Prostate gland (tissue), 2 donors: ENCODE measurements around the gene YIPF5. TPM values are rescaled to one million over a fixed set of nuclear protein-coding genes. Genes with fewer than 3 reads are reported as not detected.

Experiments
- DNase-seq: peaks from one replicate; pipeline ENCODE4 v3.0.0-alpha.2; 2019; ENCODE audit warnings: low spot score
- H3K27ac ChIP-seq, 2 donors: fragments of 200-600 bp; sonication (generic); 2 replicates each; pipeline ENCODE4 v1.5.1; 2017 to 2019
- H3K27me3 ChIP-seq: fragments of 200-600 bp; sonication (generic); replicated peaks from 2 replicates; pipeline ENCODE4 v1.5.1; 2019; ENCODE audit not compliant: insufficient read depth
- H3K36me3 ChIP-seq, 2 donors: fragments of 200-600 bp; sonication (generic); 1 replicate in 1 of 2; 2 replicates in 1 of 2; pipeline versions ENCODE4 v1.5.1 to v1.8.1; 2017 to 2019
- H3K4me1 ChIP-seq: fragments of 200-600 bp; sonication (generic); replicated peaks from 2 replicates; pipeline ENCODE4 v1.5.1; 2019
- H3K4me3 ChIP-seq, 2 donors: fragments of 200-600 bp; sonication (generic); 2 replicates each; pipeline ENCODE4 v1.5.1; 2017 to 2019
- H3K9me3 ChIP-seq: fragments of 200-600 bp; sonication (generic); 2 replicates; pipeline ENCODE4 v1.5.1; 2017
- CTCF ChIP-seq, 4 experiments: fragments of 200-600 bp in 2 of 4; fragments of 450-650 bp in 2 of 4; sonication (generic) in 2 of 4; IDR thresholded peaks; 1 replicate in 3 of 4; 2 replicates in 1 of 4; pipeline ENCODE4 v1.5.1; 2016 to 2019; ENCODE audit warnings: antibody characterized with exemption in 4 of 4, mild to moderate bottlenecking in 2 of 4, moderate library complexity in 2 of 4
- POLR2A ChIP-seq: fragments of 450-650 bp; IDR thresholded peaks from one replicate; pipeline ENCODE4 v1.6.1; 2016; ENCODE audit warnings: antibody characterized with exemption, mild to moderate bottlenecking
- POLR2AphosphoS5 ChIP-seq: sonication (generic); formaldehyde crosslinking; IDR thresholded peaks from one replicate; pipeline ENCODE4 v1.6.1; 2017; ENCODE audit warnings: antibody characterized with exemption
- WGBS: methylation state at CpG from one replicate; pipeline ENCODE4 v1.1.5; 2018; 5-methylcytosine and 5-hydroxymethylcytosine counted together
- intact Hi-C: fragments of 100-400 bp; cut with DNase I; formaldehyde crosslinking; loops from one replicate; pipeline ENCODE4 v1.14.2; 2022
- small RNA-seq, 2 donors: library from RNA; depleted of rRNA; stranded (forward); fragments of <200 nt; gene quantifications; one replicate each; pipeline ENCODE3, GENCODE V24; 2016
- total RNA-seq, 2 donors: library from RNA; depleted of rRNA; stranded (reverse); fragments of >200 nt; gene quantifications; one replicate each; pipeline ENCODE4 v1.1.0, GENCODE V29; 2016

Gene YIPF5
- total RNA-seq, 2 donors from 2014 or later: 34.4 to 45.3 TPM

GRCh38 chr5:144120661-144121180, 49.7 kb downstream of the YIPF5 start:
- no peaks in the 10 kb centered on the region for H3K9me3 ChIP-seq
- no peak overlapping the region for H3K27ac ChIP-seq
- intact Hi-C loops: no loop called here
- DNase-seq: no peak
- H3K4me1 ChIP-seq: no peaks in the 10 kb centered on the region
- TF ChIP-seq CTCF (IDR thresholded peaks at IDR 0.05) (no peak), POLR2AphosphoS5 (no peak), POLR2A (no peak)
- WGBS: 77% methylated on average over 2 of the region's 2 CpGs
- no peaks in the 10 kb centered on the region for H3K27me3 ChIP-seq
- H3K36me3 ChIP-seq: no peaks in the 10 kb centered on the region
- H3K4me3 ChIP-seq: no peak overlapping the region

GRCh38 chr5:144117412-144117811, 53.0 kb downstream of the YIPF5 start:
- no peaks in the 10 kb centered on the region for H3K9me3 ChIP-seq
- no peaks in the 10 kb centered on the region for H3K27me3 ChIP-seq
- no peaks in the 10 kb centered on the region for H3K4me1 ChIP-seq
- no peak overlapping the region for H3K27ac ChIP-seq
- H3K4me3 ChIP-seq: no peak overlapping the region
- no peaks in the 10 kb centered on the region for H3K36me3 ChIP-seq
- no peak for DNase-seq
- intact Hi-C loops: no loop called here
- TF ChIP-seq POLR2AphosphoS5 (no peak), CTCF (IDR thresholded peaks at IDR 0.05) (no peak), POLR2A (no peak)

- DNase-seq: no peak
- Histone ChIP-seq H3K27me3 (no peaks in the 10 kb centered on the region), H3K4me3 (no peak overlapping the region), H3K27ac (no peak overlapping the region), H3K4me1 (no peaks in the 10 kb centered on the region), H3K9me3 (no peaks in the 10 kb centered on the region), H3K36me3 (no peaks in the 10 kb centered on the region)
- 18% methylated on average over 1 of the region's 1 CpG for WGBS
- no peak for TF ChIP-seq CTCF (IDR thresholded peaks at IDR 0.05)
- TF ChIP-seq POLR2A: no peak
- TF ChIP-seq POLR2AphosphoS5: no peak
- intact Hi-C loops: no loop called here
These were observed 55.9 kb downstream of the YIPF5 start for GRCh38 chr5:144114571-144114970.

Small RNA genes lying within 50 kb of the gene (small RNA-seq; reads per million reads assigned to genes)
- gene RN7SL87P: 0 reads per million in 2 donors

Other genes starting within 250 kb of the YIPF5 start
- gene KCTD16, start 214 bp upstream of the YIPF5 start, total RNA-seq: under 1 TPM; 0.14 to 0.62 TPM